Vagina (tissue), 2 donors: ENCODE results near the gene FUZ. TPM values are rescaled to one million over a fixed set of nuclear protein-coding genes. Genes with fewer than 3 reads are reported as not detected.
A peak's percentile ranks its signal among the peaks of the same experiment; 100 is the strongest.

Experiments used
- DNase-seq, 2 donors: peaks; one replicate each; pipeline ENCODE4 v3.0.0-alpha.2; 2017; ENCODE audit errors: extremely low spot score in 2 of 2
- H3K27ac ChIP-seq: fragments of 200-600 bp; sonication (generic); one replicate; pipeline ENCODE4 v1.5.1; 2019
- H3K27me3 ChIP-seq: fragments of 200-600 bp; sonication (generic); one replicate; pipeline ENCODE4 v1.5.1; 2019
- H3K36me3 ChIP-seq, 2 donors: fragments of 200-600 bp; sonication (generic); one replicate each; pipeline ENCODE4 v1.5.1; 2017 to 2019
- H3K4me1 ChIP-seq: fragments of 200-600 bp; sonication (generic); one replicate; pipeline ENCODE4 v1.5.1; 2019
- H3K4me3 ChIP-seq, 2 donors: fragments of 200-600 bp; sonication (generic); 1 replicate in 1 of 2; 2 replicates in 1 of 2; pipeline ENCODE4 v1.5.1; 2016 to 2019
- H3K9me3 ChIP-seq: fragments of 200-600 bp; sonication (generic); one replicate; pipeline ENCODE4 v1.5.1; 2019
- CTCF ChIP-seq, 3 experiments: fragments of 450-650 bp in 2 of 3; fragments of 200-600 bp in 1 of 3; sonication (generic) in 1 of 3; IDR thresholded peaks; one replicate each; pipeline ENCODE4 v1.5.1; 2017 to 2019; ENCODE audit warnings: antibody characterized with exemption in 3 of 3, mild to moderate bottlenecking in 2 of 3, moderate library complexity in 2 of 3
- POLR2A ChIP-seq, 2 donors: fragments of 450-650 bp; IDR thresholded peaks; one replicate each; pipeline ENCODE4 v1.6.1; 2017; ENCODE audit warnings: antibody characterized with exemption in 2 of 2, mild to moderate bottlenecking in 2 of 2, moderate library complexity in 2 of 2
- POLR2AphosphoS5 ChIP-seq, 2 donors: sonication (generic); formaldehyde crosslinking; IDR thresholded peaks; one replicate each; pipeline ENCODE4 v1.9.0; 2017; ENCODE audit warnings: antibody characterized with exemption in 2 of 2, mild to moderate bottlenecking in 2 of 2, low read depth in 1 of 2; ENCODE audit not compliant: insufficient read depth in 1 of 2
- intact Hi-C: fragments of 100-400 bp; cut with DNase I; formaldehyde crosslinking; loops from one replicate; pipeline ENCODE4 v1.15.1; 2023
- total RNA-seq: library from RNA; depleted of rRNA; stranded (reverse); fragments of >200 nt; gene quantifications from one replicate; pipeline ENCODE4 v1.2.3, GENCODE V29; 2016

FUZ gene
- total RNA-seq, 1 donor from 2014 or later: 11.5 TPM

GRCh38 chr19:49788857-49789256, 24.2 kb downstream of the FUZ start:
- no peak overlapping the region for H3K27ac ChIP-seq
- H3K36me3 ChIP-seq: peaks cover 0 to 38% of the 10 kb centered on the region in 2 donors
- no peak overlapping the region for H3K4me3 ChIP-seq
- no peak for TF ChIP-seq POLR2A (IDR thresholded peaks at IDR 0.05)
- intact Hi-C loops: no loop called here
- peaks cover 40% of the 10 kb centered on the region for H3K4me1 ChIP-seq
- H3K9me3 ChIP-seq: no peaks in the 10 kb centered on the region
- H3K27me3 ChIP-seq: no peaks in the 10 kb centered on the region
- no peak for DNase-seq

GRCh38 chr19:49787746-49788145, 25.3 kb downstream of the FUZ start:
- H3K27ac ChIP-seq: peak overlapping the region; percentile 1
- no peak for DNase-seq
- TF ChIP-seq POLR2A (IDR thresholded peaks at IDR 0.05) (no peak), POLR2AphosphoS5 (IDR thresholded peaks at IDR 0.05; ENCODE audit: insufficient read depth in 1 of 2, low read depth in 1 of 2) (no peak), CTCF (IDR thresholded peaks at IDR 0.05) (no peak)
- H3K4me1 ChIP-seq: peaks cover 40% of the 10 kb centered on the region
- intact Hi-C loops: no loop called here
- H3K36me3 ChIP-seq: peaks cover 0 to 38% of the 10 kb centered on the region in 2 donors
- no peak overlapping the region for H3K4me3 ChIP-seq
- H3K27me3 ChIP-seq: no peaks in the 10 kb centered on the region
- no peaks in the 10 kb centered on the region for H3K9me3 ChIP-seq

- Histone ChIP-seq H3K4me3 (no peak overlapping the region), H3K36me3 (peaks cover 0 to 33% of the 10 kb centered on the region in 2 donors), H3K27me3 (no peaks in the 10 kb centered on the region), H3K9me3 (no peaks in the 10 kb centered on the region), H3K27ac (peak overlapping the region; percentile 89), H3K4me1 (peaks cover 28% of the 10 kb centered on the region)
- DNase-seq: no peak
- intact Hi-C loops: no loop called here
- TF ChIP-seq CTCF (IDR thresholded peaks at IDR 0.05) (no peak), POLR2AphosphoS5 (IDR thresholded peaks at IDR 0.05; ENCODE audit: insufficient read depth in 1 of 2, low read depth in 1 of 2) (peak; percentile 51 to 69), POLR2A (IDR thresholded peaks at IDR 0.05) (no peak)
These were observed 26.7 kb downstream of the FUZ start for GRCh38 chr19:49786376-49786820.

- H3K36me3 ChIP-seq: peaks cover 0 to 24% of the 10 kb centered on the region in 2 donors
- intact Hi-C loops: no loop called here
- no peak overlapping the region for H3K27ac ChIP-seq
- no peak overlapping the region for H3K4me3 ChIP-seq
- DNase-seq: no peak
- no peaks in the 10 kb centered on the region for H3K9me3 ChIP-seq
- H3K27me3 ChIP-seq: no peaks in the 10 kb centered on the region
- H3K4me1 ChIP-seq: peaks cover 22% of the 10 kb centered on the region
- TF ChIP-seq POLR2A (IDR thresholded peaks at IDR 0.05) (no peak), CTCF (IDR thresholded peaks at IDR 0.05) (no peak), POLR2AphosphoS5 (IDR thresholded peaks at IDR 0.05; ENCODE audit: insufficient read depth in 1 of 2, low read depth in 1 of 2) (no peak)
These were observed 30.6 kb downstream of the FUZ start for GRCh38 chr19:49782515-49782914.

GRCh38 chr19:49781394-49781793, 31.7 kb downstream of the FUZ start:
- Histone ChIP-seq H3K27me3 (no peaks in the 10 kb centered on the region), H3K4me1 (peaks cover 15% of the 10 kb centered on the region), H3K36me3 (peaks cover 0 to 22% of the 10 kb centered on the region in 2 donors), H3K9me3 (no peaks in the 10 kb centered on the region), H3K4me3 (no peak overlapping the region), H3K27ac (no peak overlapping the region)
- TF ChIP-seq POLR2AphosphoS5 (IDR thresholded peaks at IDR 0.05; ENCODE audit: insufficient read depth in 1 of 2, low read depth in 1 of 2): no peak
- no peak for TF ChIP-seq CTCF (IDR thresholded peaks at IDR 0.05)
- TF ChIP-seq POLR2A (IDR thresholded peaks at IDR 0.05): no peak
- DNase-seq: no peak
- intact Hi-C loops: no loop called here
